Stimulated activated CD8-positive, alpha-beta memory T cell treated with anti-CD3 and anti-CD28 coated beads, Interleukin-7, amount 100 ng/mL, for 48 hours (primary cell): ENCODE results near the gene MDM2.
"Not testable (repeated sequence)": the region's sequence is repeated elsewhere in the genome, so short reads cannot be mapped to it uniquely, and the experiment has no call there.

ENCODE experiments used
- DNase-seq, 2 donors: peaks; one replicate each; pipeline ENCODE4 v3.0.0-alpha.2; 2020; ENCODE audit warnings: low read depth in 1 of 2; ENCODE audit errors: extremely low read depth in 1 of 2

MDM2 gene

DNA sequence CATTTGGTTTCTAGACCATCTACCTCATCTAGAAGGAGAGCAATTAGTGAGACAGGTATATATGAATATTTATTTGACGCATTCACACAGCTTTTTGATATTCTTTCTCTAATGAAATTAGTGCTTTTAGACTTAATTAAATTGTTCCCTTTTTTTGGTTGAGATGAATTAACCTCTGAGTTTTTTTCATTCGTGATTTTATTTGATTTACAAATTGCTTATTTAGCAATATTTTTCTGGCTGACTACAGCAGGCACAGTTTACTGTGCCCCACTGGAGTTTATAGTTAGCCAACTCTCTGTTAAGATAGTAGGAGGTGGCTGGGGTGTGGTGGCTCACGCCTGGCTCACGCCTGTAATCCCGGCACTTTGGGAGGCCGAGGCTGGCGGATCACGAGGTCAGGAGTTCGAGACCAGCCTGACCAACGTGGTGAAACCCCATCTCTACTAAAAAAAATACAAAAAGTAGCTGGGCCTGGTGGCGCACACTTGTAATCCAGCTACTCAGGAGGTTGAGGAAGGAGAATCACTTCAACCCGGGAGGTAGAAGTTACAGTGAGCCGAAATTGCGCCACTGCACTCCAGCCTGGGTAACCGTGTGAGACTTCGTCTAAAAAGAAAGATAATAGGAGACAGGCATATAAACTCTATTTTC lies 16.7 kb downstream of the MDM2 start:
- DNase-seq, result no peak

DNA sequence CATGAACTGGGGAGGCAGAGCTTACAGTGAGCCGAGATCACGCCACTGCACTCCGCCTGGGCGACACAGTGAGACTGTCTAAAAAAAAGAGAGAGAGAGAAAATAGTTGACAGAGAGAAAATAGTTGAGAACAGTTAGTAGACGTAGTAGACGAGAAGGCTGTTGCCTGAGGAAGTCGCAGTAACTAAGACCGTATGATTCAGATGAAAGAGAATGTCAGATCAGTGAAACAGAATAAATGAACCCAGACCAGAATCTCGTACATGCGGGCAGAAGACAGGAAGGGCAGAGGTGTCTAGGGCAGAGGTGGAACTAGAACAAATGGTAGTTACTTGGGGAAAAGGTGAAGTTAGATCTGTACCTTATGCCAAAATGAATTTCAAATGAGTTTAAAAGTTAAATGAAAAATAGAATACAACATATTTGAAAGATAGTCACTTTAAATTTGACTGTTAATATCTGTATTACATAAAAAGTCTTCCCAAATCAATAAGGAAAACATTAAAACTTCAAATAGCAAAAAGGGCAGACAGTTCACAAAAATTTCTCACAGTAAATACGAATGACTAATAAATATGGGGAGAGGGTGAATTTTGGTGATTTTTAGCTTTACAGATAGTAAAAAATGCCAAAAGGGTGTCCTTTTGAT lies 17.7 kb downstream of the MDM2 start:
- no peak for DNase-seq

GRCh38 chr12:68827895-68828671 lies 20.1 kb downstream of the MDM2 start:
- no peak for DNase-seq

DNA sequence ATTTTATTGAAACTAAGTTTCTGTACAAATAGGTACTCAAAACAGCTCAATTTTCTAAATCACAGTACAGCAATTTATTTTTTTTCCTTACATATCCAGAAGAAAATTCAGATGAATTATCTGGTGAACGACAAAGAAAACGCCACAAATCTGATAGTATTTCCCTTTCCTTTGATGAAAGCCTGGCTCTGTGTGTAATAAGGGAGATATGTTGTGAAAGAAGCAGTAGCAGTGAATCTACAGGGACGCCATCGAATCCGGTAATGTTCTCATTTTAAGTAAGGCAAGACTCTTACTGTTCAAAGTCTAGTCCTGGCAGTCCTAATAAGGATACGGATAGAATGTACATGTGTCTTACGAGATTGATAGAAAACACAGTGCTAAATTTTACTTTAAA lies 20.7 kb downstream of the MDM2 start:
- no peak for DNase-seq

- no peak for DNase-seq
These were observed 23.3 kb downstream of the MDM2 start for GRCh38 chr12:68831272-68831671.

DNA sequence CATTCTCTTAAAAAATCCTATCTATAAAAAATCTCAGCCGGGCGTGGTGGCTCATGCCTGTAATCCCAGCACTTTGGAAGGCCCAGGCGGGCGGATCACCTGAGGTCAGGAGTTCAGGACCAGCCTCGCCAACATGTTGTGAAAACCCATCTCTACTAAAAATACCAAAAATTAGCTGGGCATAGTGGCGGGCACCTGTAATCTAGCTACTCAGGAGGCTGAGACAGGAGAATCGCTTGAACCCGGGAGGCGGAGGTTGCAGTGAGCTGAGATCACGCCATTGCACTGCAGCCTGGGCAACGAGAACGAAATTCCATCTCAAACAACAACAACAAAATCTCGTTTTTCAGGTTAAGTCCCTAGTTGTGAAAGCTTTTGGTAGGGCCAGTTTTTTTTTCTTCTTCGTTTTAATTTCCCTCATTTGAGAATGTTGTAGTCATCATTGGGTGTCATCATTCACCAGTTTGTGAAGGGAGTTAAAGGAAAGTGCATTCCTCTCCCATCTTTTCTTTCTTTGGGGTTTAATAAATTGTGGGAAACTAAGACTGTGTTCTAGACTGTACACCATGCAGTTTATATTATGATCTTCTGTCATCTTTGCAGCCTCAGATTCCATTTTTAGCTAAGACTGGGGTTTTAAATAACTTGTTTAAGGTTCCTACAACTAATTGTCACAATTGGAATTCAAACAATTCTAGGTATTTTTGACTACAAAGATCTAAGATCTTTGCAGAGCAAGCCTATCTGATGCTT lies 23.9 kb downstream of the MDM2 start:
- DNase-seq, result no peak

DNA sequence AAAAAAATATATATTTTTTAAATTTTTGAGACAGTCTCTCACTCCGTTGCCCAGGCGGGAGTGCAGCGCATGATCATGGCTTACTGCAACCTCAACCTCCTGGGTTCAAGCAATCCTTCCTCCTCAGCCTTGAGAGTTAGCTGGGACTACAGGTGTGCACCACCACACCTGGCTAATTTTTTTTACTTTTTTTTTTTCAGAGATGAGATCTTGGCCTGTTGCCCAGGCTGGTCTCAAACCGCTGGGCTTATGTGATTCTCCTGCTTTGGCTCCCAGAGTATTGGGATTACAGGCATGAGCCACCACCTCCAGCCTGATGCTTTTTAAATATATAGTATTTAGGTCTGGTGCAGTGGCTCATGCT lies 24.5 kb downstream of the MDM2 start:
- DNase-seq, result no peak

DNA sequence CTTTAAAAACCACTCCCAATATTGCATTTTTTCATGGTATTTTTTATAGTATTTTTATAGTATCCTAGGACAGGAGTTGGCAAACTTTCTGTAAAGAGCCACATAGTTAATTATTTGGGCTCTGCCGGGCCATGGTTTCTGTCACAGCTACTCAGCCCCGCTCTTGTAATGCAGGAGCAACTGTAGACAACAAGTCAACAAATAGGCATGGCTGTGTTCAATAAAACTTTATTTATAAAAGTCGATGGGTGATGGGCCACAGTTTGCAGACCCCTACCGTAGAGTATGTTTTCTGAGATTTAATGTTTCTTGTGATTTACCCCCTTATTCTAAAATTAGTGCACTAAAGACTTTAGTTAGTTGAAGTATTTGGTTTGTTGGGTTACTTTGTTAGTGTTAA lies 25.5 kb downstream of the MDM2 start:
- no peak for DNase-seq

DNA sequence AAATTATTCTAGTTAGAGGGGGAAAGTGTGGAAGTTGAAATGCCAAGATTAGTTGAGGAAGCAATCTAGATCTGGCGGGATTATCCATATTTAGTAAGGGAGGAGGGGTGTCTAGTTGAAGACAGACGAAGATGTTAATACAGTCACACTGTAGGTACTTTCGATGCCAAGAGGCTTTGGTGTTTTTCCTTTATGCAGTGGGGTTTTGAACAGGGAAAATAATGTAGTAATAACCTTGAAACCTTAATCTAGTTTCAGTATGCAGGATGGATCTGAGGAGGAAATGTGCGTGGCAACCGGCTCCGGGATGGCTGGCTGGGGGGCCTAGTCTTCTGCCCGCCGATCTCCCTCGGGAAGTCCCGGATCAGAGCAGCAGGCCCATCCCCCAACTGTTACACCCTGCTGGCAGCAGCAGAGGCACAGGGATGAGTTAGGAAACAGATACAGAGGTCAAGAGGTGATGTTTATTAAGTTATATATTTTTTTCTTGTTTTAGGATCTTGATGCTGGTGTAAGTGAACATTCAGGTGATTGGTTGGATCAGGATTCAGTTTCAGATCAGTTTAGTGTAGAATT lies 27.4 kb downstream of the MDM2 start:
- no peak for DNase-seq

DNA sequence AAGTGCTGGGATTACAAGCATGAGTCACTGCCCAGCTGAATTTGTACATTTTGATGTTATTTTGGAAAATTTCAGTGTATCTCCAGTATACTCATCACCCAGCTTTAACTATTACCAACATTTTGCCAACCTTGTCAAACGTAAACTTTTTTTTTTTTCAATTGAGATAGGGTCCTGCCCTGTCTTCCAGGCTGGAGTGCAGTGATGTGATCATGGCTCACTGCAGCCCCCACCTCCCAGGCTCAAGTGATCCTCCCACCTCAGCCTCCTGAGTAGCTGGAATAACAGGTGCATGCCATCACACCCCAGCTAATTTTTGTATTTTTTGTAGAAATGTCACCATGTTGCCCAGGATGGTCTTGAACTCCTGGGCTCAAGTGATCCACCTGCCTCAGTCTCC lies 29.2 kb downstream of the MDM2 start:
- no peak for DNase-seq

DNA sequence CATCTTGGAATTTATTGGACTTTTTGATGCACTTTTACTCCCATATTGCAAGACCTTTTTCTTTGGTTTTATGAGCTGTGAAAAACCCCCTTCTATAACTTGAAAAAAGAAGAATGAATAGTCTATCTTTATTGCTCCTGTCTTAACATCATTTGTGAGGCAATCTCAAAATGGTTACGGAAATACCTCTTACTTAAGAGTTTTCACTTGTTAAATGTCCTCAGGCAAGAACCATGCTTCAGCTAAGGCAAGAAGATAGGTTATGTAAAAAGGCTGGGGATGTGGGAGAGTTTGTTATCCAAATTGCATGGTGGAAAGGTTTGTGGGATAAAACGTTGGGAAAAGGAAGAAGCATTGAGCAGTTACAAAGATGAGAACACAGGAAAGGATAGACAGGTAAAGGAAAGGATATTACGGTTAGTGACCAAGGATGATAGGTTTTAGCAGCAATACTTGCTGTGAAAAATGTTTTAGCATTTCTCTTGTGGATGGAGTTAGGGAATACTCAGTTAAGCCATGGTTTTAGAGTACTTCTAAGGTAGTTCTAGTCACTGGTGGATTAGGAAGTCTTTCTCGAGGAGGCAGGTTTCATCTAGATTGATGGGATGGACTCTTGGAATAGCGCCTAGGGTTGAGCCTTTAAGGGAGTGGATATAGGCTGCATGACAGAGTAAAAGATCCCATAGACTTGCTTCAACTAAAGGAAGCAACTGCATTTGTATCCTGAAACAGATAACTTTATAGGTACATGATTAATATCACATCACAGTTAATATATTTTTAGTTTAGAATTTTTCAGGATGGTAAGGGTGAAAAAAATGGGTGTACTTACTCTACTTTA lies 30.3 kb downstream of the MDM2 start:
- no peak for DNase-seq

DNA sequence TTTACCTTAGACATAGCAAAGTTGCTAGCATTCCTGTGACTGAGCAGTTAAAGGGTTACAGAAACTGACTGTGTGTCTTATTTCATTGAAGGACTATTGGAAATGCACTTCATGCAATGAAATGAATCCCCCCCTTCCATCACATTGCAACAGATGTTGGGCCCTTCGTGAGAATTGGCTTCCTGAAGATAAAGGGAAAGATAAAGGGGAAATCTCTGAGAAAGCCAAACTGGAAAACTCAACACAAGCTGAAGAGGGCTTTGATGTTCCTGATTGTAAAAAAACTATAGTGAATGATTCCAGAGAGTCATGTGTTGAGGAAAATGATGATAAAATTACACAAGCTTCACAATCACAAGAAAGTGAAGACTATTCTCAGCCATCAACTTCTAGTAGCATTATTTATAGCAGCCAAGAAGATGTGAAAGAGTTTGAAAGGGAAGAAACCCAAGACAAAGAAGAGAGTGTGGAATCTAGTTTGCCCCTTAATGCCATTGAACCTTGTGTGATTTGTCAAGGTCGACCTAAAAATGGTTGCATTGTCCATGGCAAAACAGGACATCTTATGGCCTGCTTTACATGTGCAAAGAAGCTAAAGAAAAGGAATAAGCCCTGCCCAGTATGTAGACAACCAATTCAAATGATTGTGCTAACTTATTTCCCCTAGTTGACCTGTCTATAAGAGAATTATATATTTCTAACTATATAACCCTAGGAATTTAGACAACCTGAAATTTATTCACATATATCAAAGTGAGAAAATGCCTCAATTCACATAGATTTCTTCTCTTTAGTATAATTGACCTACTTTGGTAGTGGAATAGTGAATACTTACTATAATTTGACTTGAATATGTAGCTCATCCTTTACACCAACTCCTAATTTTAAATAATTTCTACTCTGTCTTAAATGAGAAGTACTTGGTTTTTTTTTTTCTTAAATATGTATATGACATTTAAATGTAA lies 31.5 kb downstream of the MDM2 start:
- DNase-seq, result no peak

DNA sequence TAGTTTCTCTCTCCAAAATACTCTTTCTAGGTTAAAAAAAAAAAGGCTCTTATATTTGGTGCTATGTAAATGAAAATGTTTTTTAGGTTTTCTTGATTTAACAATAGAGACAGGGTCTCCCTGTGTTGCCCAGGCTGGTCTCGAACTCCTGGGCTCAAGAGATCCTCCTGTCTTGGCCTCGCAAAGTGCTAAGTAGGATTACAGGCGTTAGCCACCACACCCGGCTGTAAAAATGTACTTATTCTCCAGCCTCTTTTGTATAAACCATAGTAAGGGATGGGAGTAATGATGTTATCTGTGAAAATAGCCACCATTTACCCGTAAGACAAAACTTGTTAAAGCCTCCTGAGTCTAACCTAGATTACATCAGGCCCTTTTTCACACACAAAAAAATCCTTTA lies 33.2 kb downstream of the MDM2 start:
- not testable (repeated sequence) for DNase-seq

DNA sequence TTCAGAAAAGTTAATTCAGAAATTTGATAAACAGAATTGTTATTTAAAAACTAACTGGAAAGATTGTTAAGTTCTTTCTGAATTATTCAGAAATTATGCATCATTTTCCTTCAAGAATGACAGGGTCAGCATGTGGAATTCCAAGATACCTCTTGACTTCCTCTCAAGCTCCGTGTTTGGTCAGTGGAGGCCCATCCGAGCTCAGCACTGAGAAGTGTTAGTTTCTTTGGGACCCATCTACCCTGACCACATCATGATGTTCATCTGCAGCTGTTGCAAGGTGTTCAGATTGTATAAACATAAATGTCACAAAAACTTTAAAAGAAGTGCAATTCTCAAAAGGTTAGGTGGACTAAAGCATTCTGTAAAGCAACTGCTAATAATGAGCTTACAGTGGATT lies 33.7 kb downstream of the MDM2 start:
- DNase-seq, result no peak

- no peak for DNase-seq
These were observed 34.1 kb downstream of the MDM2 start for GRCh38 chr12:68842123-68842522.

GRCh38 chr12:68842784-68843567 lies 35.0 kb downstream of the MDM2 start:
- DNase-seq, result no peak

GRCh38 chr12:68844318-68844745 lies 36.4 kb downstream of the MDM2 start:
- DNase-seq, result no peak
